GM19238 (cell line): ENCODE data around the gene PDCD7.
"Not testable (repeated sequence)": the region's sequence is repeated elsewhere in the genome, so short reads cannot be mapped to it uniquely, and the experiment has no call there.

Experiments used
- DNase-seq: peaks from one replicate; pipeline ENCODE4 v3.0.0; 2011; ENCODE audit warnings: low spot score; ENCODE audit not compliant: insufficient read length

The PDCD7 gene

GRCh38 chr15:65074946-65075345 is 58.7 kb downstream of the PDCD7 start:
- DNase-seq: not testable (repeated sequence)

DNA sequence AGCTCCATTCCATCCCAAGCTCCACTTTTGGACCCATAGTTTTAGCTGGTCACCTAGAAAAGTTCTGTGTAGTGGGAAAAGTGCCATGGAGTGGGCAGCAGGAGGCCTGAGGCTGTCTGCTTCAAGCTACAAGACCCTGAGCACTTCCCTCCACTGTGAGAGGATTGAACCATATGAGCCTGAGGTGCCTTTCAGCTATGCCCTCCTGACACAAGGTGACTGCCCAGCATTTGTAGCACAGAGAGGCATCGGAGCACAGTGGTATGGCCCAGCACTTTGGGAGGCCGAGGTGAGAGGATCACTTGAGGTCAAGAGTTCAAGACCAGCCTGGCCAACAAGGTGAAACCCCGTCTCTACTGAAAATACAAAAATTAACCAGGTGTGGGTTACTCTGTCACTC is 61.0 kb downstream of the PDCD7 start:
- no peak for DNase-seq

DNA sequence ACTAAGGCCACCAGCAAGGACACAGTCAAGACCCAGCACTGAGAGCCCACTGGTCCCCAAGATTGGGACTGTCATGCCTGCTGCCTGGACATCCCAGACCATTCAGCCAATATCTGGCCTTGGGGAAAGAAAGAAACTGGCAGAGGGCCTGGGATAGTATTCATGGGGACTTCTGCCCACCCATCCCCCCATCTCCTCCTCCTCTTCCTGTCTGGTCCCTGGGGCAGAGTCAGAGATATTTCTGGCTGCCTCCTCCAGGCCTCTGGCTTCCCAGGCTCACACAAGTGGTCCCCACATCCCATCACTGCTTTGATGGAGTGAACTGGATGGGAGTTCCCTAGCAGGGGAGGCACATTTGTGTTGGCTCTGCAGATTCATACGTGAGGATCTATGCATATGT is 61.6 kb downstream of the PDCD7 start:
- no peak for DNase-seq

GRCh38 chr15:65071381-65071811 is 62.2 kb downstream of the PDCD7 start:
- no peak for DNase-seq

- no peak for DNase-seq
Measured at GRCh38 chr15:65069779-65070546, 63.6 kb downstream of the PDCD7 start.

DNA sequence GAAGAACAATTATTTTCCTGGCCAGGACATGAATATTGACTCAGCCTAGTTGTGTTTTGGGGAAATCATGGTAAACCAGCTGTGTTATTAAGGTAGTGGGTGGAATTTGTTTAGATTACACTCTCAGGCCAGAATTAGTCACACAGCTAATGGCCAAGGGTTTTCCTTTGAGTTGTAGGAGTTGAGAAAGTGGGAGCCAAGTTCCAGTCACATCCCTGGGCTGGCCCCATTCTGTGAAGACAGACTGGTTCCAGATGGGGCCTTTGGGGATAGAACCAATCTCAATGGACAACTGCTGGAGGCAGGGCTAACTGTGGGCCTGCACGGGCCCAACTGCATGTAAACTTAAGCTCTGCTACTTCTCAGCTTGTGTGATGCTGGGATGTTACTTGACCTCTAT is 64.4 kb downstream of the PDCD7 start:
- DNase-seq: no peak

- DNase-seq: no peak
Measured at GRCh38 chr15:65068403-65068788, 65.2 kb downstream of the PDCD7 start.

DNA sequence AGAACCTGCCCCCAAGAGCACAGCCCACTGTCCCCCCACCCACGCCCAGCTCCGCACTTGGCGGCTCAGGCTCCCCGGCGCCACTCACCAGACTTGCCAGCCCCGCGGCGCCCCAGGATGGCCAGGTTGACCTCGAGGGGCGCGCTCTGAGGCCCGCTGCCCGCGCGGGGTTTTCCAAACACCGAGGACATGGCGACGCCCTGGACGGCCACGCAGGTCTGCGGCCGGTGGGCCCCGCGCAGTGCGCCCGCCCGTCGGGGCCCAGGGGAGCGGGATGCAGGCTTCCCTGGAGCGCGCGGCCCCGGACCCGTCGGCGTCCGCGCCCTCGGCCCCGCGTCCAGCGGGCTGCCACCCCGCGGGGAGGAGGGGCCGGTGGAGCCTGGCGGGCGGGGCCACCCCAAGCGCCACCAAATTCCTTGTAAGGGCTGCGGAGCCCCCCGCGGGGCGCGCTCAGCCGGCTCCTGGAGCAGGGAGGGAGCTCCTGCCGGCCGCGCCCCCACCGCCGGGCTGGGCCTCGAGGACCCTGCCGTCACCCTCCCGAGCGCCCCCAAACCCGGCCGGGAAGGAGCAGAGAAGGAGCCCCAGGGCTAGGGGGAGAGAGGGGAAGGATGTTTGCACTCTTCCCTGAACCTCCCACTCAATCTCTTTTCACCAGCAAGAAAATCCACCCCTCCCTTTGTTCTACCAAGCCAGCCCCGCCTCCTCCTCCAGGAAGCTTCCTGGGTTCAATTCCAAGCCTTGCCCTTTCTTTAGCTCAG is 65.8 kb downstream of the PDCD7 start, which contains the start of gene RASL12:
RASL12 (minus strand) TSS at position 347 of the 758 bp plus-strand sequence; CDS start at position 191, 156 bp downstream.
- DNase-seq: no peak
